ENCODE results near the gene MAP3K15.
"Not testable (repeated sequence)": the region's sequence is repeated elsewhere in the genome, so short reads cannot be mapped to it uniquely, and the experiment has no call there.

MAP3K15 gene

GRCh38 chrX:19445772-19446171 lies 69.5 kb downstream of the MAP3K15 start:
- DNase-seq; in situ Hi-C loops (cut with MboI; ENCODE audit: low pct_unique_long_range_greater_than_20kb, low sequenced_read_pairs): not testable (repeated sequence)

- no peak for DNase-seq
- in situ Hi-C loops (cut with MboI; ENCODE audit: low pct_unique_long_range_greater_than_20kb, low sequenced_read_pairs) = no loop called here
These were observed 71.3 kb downstream of the MAP3K15 start for GRCh38 chrX:19443869-19444526.

DNA sequence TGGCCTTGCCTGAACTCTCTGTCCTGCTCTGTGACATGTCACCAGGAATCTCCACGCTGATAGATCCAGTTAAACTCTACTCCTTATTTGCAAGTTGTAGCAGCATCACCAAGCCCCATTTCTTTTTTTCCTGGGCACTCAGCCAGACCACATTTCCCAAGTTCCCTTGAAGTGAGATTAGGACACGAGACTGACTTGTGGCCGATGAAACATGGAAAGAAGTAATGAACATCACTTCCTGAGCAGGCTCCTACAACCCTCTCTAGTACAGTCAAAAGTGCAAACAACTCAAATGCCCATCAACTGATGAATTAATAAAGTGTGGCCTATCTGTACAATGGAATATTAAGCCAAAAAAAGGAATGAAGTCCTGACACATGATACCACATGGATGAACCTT lies 74.6 kb downstream of the MAP3K15 start:
- in situ Hi-C loops (cut with MboI; ENCODE audit: low pct_unique_long_range_greater_than_20kb, low sequenced_read_pairs) = no loop called here
- peak; percentile 50 for DNase-seq

DNA sequence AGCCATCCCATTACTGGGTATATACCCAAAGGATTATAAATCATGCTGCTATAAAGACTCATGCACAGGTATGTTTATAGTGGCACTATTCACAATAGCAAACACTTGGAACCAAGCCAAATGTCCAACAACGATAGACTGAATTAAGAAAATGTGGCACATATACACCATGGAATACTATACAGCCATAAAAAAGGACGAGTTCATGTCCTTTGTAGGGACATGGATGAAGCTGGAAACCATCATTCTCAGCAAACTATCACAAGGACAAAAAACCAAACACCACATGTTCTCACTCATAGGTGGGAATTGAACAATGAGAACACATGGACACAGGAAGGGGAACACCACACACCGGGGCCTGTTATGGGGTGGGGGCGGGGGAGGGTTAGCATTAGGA lies 92.6 kb downstream of the MAP3K15 start:
- DNase-seq; in situ Hi-C loops (cut with MboI; ENCODE audit: low pct_unique_long_range_greater_than_20kb, low sequenced_read_pairs): not testable (repeated sequence)

- in situ Hi-C loops (cut with MboI; ENCODE audit: low pct_unique_long_range_greater_than_20kb, low sequenced_read_pairs) = no loop called here
- DNase-seq = no peak
These were observed 105.0 kb downstream of the MAP3K15 start for GRCh38 chrX:19410259-19410658.

DNA sequence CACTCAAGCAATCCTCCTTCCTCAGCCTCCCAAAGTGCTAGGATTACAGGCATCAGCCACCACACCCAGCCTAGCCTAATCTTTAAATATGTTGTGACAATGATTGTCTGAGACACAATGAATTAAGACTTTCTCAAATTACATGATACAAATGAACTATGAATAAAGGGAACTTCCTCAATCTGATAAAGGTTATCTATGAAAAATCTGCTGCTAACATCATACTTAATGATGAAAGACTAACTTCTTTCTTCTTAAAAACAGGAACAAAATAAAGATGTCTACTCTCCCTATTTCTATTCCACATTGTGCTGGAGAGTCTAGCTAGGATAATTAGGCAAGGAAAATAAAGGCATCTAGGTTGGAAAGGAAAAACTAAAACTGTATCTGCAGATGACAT lies 111.6 kb downstream of the MAP3K15 start:
- in situ Hi-C loops (cut with MboI; ENCODE audit: low pct_unique_long_range_greater_than_20kb, low sequenced_read_pairs) = no loop called here
- peak; percentile 40 for DNase-seq

DNA sequence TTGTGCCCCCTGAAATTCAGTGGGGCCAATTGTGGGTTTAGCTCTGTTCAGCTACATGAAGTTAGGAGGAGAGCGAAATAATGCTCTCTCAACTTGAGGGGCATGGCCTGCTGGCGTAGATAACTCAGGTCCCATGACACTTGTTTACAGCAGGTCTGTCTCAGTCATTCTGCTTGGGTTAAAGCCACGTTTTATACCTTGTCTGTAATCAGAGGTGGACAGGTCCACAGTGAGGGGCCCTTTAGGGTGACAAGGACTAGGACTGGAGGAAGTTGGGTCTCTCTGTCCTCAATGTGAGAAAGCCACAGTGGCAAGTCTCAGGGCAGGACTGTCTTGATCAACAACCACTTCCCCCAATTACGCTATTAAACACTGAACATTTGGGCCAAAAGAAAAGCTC lies 122.6 kb downstream of the MAP3K15 start:
- in situ Hi-C loops (cut with MboI; ENCODE audit: low pct_unique_long_range_greater_than_20kb, low sequenced_read_pairs) = no loop called here
- no peak for DNase-seq

- no peak for DNase-seq
- in situ Hi-C loops (cut with MboI; ENCODE audit: low pct_unique_long_range_greater_than_20kb, low sequenced_read_pairs) = no loop called here
These were observed 123.2 kb downstream of the MAP3K15 start for GRCh38 chrX:19392078-19392477.

DNA sequence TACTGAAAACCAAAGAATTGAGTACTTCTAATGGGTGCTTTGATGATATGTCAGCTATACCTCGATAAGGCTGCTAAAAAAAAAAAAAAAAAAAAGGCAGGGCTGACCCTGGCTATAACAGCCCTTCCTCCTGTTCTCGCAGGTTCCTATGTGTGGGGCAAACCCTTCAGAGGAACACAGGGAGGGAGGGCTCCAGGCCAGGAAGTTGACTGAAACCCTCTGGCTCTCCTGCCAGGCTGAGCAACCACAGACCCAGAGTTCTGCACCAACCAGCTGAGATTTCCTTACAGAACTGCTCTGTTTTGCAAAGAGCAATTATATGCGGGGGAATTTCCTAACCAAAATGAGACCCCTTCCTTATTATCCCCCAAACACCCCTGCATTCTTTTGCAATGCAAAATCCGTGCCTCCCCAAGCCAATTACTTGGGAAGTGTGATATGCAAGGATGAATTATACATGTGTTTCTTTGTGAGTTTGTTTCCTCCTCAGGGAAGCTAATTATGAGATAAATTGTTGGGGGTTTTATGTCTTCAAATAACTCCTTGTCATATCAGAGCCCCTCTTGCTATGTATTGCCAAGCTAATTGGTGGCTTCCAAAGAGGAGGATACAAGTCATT lies 126.0 kb downstream of the MAP3K15 start:
- in situ Hi-C loops (cut with MboI; ENCODE audit: low pct_unique_long_range_greater_than_20kb, low sequenced_read_pairs) = no loop called here
- no peak for DNase-seq

DNA sequence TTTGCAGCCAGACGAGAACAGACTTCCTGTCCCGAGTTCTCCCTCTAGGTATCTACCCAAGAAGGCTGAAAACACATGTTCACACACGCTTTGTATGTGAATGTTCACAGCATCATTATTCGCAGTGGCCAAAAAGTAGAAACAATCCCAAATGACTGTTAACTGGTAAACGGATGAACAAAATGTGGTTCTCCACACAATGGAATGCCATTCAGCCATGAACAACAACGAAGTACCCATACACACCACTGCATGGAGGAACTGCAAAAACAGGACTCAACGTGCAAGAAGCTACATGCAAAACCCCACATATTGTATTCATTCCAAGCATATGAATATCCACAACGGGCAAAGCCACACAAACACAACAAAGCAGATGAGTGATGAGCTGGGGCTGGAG lies 126.6 kb downstream of the MAP3K15 start:
- in situ Hi-C loops (cut with MboI; ENCODE audit: low pct_unique_long_range_greater_than_20kb, low sequenced_read_pairs) = no loop called here
- DNase-seq = no peak

GRCh38 chrX:19388064-19388679 lies 127.1 kb downstream of the MAP3K15 start:
- in situ Hi-C loops (cut with MboI; ENCODE audit: low pct_unique_long_range_greater_than_20kb, low sequenced_read_pairs) = no loop called here
- no peak for DNase-seq

- in situ Hi-C loops (cut with MboI; ENCODE audit: low pct_unique_long_range_greater_than_20kb, low sequenced_read_pairs) = no loop called here
- DNase-seq = no peak
These were observed 128.6 kb downstream of the MAP3K15 start for GRCh38 chrX:19386679-19387078.

DNA sequence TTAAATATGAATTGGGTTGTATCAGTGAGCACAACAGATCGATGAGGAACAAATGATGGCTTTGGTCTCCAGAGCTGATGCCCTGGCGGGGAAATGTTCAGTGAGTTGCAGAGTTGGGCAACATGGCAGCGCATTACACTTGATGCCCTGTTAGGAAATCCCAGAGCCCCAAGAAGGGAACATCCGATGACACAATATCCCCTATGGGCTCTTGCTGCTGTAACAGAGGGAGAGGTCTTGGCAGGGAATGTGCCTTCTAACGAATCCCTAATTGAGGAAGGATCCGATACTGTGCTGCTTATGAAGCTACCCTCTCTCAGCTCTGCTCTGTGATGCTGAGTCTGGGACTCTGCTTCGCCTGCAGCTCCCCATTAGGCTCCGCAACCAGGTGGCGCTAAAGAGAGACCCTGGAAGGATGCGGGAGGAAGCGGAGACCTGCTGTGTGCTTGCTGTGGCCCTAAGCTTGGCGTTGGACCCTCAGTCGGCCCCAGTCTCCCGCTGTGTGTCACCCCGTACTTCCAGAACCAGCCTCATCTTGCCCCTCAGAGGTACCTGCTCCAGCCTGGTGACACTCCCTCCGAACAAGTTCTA lies 132.7 kb downstream of the MAP3K15 start:
- in situ Hi-C loops (cut with MboI; ENCODE audit: low pct_unique_long_range_greater_than_20kb, low sequenced_read_pairs) = no loop called here
- peak; percentile 34 for DNase-seq

GRCh38 chrX:19381326-19381725 lies 134.0 kb downstream of the MAP3K15 start:
- no peak for DNase-seq
- in situ Hi-C loops (cut with MboI; ENCODE audit: low pct_unique_long_range_greater_than_20kb, low sequenced_read_pairs) = no loop called here

DNA sequence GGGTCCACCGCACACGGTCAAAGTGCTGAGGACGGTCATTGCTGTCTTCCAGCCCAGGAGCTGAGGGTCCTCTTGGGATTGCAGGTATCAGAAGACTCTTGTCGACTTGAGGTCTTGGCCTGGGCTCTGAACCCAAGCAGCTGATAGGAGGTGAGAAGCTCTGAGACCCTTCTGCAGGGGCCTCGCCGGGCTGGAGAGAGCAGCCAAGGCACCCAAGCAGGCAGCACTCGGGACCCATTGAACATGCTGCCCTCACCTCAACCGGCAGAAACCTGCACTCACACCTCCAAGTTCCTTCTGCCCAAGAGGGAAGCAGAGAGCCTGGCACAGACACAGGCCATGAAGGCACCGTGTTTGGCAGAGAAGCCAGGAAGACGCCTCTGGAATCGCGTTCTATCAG lies 137.5 kb downstream of the MAP3K15 start:
- DNase-seq = no peak
- in situ Hi-C loops (cut with MboI; ENCODE audit: low pct_unique_long_range_greater_than_20kb, low sequenced_read_pairs) = no loop called here

DNA sequence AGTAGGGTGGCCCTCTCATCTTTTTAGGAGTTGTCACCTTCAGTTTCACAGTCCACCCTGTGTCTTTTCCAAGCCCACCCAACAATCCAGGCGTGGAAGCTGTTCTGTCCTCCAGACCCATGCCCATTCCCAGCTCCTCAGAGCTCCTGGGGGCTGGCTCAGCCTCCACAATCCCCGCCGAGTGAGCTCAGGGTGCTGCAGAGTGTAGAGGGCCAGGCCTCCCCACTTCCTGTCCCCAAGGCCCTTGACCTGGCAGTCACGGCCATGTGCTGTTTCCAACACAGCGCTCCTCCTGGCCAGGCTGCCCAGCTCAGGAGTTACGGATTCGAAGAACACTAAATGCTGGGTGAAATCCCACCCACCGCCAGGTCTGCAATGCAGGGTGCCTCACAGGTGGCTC lies 139.8 kb downstream of the MAP3K15 start:
- DNase-seq = no peak
- in situ Hi-C loops (cut with MboI; ENCODE audit: low pct_unique_long_range_greater_than_20kb, low sequenced_read_pairs) = no loop called here

DNA sequence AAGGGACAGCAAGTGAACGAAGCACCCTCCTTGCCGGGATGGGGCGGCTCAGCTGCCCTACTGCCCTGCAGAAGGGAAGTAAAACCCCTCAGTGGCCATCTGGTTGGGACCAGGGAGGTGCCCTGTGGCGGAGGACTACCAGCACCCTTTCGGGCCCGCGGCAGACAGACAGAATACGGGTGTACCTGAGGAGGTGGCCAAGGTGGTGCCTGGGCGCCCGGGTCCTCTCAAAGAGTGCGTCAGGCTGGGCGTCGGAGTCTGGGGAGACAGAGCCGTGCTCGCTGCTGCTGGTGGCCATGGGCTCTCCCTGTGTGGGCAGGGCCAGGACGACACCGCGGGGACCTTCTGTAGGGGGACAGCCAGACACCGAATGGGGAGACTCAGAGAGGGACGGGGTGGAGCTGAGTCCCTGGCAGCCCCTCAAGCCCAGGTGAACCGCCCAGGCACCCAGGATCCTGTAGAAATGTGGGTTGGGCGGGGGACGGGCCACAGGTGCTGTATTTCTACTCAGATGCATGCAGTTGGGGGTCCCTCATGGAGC lies 141.9 kb downstream of the MAP3K15 start:
- no peak for DNase-seq
- in situ Hi-C loops (cut with MboI; ENCODE audit: low pct_unique_long_range_greater_than_20kb, low sequenced_read_pairs) = no loop called here

DNA sequence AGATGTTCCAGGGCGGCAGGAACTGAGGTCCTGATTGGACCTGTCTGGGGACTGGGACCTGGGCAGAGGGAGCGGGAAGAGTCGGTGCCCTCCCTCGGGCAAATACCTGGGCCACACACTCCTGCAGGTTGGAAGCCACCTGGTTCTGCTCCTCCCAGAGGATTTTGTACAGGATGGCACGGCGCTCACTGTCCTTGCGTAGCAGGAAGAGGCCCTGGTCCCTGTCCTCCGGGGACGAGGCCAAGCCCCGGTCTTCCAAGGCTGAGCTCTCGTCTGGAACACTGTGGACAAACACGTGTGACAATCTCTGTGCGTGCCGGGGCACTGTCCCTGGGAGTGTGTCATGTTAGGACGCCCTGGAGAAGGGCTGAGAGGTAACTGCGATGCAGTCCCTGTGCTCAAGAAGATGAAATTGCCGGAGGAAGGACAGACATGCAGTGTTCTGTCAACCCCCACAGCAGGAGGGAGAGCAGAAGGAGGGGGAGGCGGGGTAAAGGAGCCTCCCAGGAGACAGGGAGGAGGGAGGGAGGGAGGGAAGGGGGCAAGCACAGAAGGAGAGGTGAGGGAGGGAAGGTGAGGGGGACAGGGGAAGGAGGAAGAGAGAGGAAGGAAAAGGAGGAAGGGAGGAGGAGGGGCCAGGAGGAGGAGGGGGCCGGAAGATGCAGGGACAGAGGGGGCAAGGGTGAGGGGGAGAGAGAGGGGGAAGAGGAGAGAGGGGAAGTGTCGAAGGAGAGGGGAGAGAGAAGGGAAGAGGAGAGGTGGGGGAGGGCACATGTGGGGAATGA lies 142.6 kb downstream of the MAP3K15 start:
- DNase-seq = peak; percentile 59
- in situ Hi-C loops (cut with MboI; ENCODE audit: low pct_unique_long_range_greater_than_20kb, low sequenced_read_pairs) = no loop called here

DNA sequence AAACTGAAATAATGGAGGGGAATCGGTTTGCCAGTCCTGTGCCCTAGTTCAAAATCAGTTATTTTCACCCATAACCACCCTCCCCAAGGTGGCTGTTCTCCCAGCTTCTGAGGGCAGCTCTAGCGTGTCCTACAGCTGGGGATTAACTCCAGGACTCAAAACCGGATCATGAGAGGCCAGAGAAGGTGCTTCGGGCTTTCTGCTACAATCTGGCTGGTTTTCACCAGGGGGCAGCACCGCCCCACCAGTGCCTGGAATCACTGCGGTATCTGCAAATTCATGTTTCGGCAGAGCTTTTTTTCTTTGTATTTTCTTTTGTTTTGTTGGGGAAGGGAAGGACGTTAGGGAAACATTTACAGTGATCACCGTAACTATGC lies 143.2 kb downstream of the MAP3K15 start:
- DNase-seq = peak; percentile 91
- in situ Hi-C loops (cut with MboI; ENCODE audit: low pct_unique_long_range_greater_than_20kb, low sequenced_read_pairs) = no loop called here
